Spleen (tissue), 7 donors: ENCODE data around the gene IL1RAPL2.

Experiments used
- POLR2A ChIP-seq, 3 donors: fragments of 450-650 bp; IDR thresholded peaks; one replicate each; pipeline ENCODE4 v1.5.1; 2017; ENCODE audit warnings: antibody characterized with exemption in 3 of 3, mild to moderate bottlenecking in 1 of 3
- POLR2AphosphoS5 ChIP-seq, 3 donors: sonication (generic); formaldehyde crosslinking; IDR thresholded peaks; one replicate each; pipeline ENCODE4 v1.5.1; 2017; ENCODE audit warnings: antibody characterized with exemption in 3 of 3
- TF ChIP-seq, protein P1 (sequence below), 11 experiments: fragments of 200-600 bp in 7 of 11; fragments of 450-650 bp in 4 of 11; sonication (generic) in 4 of 11; IDR thresholded peaks in 8 of 11; conservative IDR thresholded peaks in 3 of 11; 1 replicate in 7 of 11; 2 replicates in 4 of 11; pipeline versions ENCODE4 v1.4.0 to v1.8.0; 2016 to 2021; ENCODE audit warnings: antibody characterized with exemption in 11 of 11, inconsistent platforms in 4 of 11, mild to moderate bottlenecking in 1 of 11
- donor health status: DM: no; HTN: no; CAD: no; lungs with moderate emphysema.
- donor health status: DM: no; HTN: no; CAD: no.
- donor health status: DM: no; HTN: no; CAD: no.

DNA sequence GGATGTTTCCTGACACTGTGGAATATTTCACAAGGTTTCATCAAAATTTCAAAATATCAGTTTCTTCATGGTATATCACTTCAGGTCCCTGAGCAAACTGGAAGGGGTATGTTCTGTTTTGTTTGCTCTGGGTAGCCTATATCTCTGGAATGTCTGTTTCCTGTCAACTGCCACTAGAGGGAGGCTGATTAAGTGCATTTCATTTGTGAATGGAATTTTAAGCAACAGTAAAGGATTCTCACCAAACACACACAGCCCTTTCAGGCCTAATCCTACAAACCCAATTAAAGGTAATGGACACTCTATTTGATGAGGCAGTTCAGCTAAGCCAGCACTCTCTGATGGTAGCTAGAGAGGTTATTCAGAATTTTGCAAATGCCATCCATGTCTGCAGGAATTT, 347.3 kb downstream of the IL1RAPL2 start:
- TF ChIP-seq POLR2AphosphoS5 (IDR thresholded peaks at IDR 0.05) (no peak), POLR2A (IDR thresholded peaks at IDR 0.05) (no peak)
- TF ChIP-seq, protein P1, sequence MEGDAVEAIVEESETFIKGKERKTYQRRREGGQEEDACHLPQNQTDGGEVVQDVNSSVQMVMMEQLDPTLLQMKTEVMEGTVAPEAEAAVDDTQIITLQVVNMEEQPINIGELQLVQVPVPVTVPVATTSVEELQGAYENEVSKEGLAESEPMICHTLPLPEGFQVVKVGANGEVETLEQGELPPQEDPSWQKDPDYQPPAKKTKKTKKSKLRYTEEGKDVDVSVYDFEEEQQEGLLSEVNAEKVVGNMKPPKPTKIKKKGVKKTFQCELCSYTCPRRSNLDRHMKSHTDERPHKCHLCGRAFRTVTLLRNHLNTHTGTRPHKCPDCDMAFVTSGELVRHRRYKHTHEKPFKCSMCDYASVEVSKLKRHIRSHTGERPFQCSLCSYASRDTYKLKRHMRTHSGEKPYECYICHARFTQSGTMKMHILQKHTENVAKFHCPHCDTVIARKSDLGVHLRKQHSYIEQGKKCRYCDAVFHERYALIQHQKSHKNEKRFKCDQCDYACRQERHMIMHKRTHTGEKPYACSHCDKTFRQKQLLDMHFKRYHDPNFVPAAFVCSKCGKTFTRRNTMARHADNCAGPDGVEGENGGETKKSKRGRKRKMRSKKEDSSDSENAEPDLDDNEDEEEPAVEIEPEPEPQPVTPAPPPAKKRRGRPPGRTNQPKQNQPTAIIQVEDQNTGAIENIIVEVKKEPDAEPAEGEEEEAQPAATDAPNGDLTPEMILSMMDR (IDR thresholded peaks at IDR 0.05 in 8 of 11, conservative IDR thresholded peaks at IDR 0.05 in 3 of 11): no peak
